H1 (cell line): ENCODE results near the gene GNG7. TPM values are rescaled to one million over a fixed set of nuclear protein-coding genes. Genes with fewer than 3 reads are reported as not detected.
A peak's percentile ranks its signal among the peaks of the same experiment; 100 is the strongest.

Experiments used
- CTCF ChIA-PET: fragments of 300-600 bp; sonication (Branson Sonifier 250); formaldehyde crosslinking; loops from one replicate; lab custom pipeline; 2021; ENCODE audit not compliant: partially characterized antibody; lab: Charles Lee
- POLR2A ChIA-PET: fragments of 300-600 bp; sonication (Branson Sonifier 250); formaldehyde crosslinking; loops from one replicate; lab custom pipeline; 2021; ENCODE audit warnings: inconsistent platforms; ENCODE audit not compliant: partially characterized antibody; lab: Charles Lee
- DNase-seq, 2 experiments: peaks; one replicate each; pipeline versions ENCODE4 v3.0.0 to v3.0.0-alpha.2; 2010 to 2022; ENCODE audit warnings: low spot score in 2 of 2, low read depth in 1 of 2, mixed read lengths in 1 of 2
- FAIRE-seq: peaks from 2 replicates; lab custom pipeline; 2011; peaks lifted over from hg19 to GRCh38; lab: Jason Lieb, UNC
- H2AFZ ChIP-seq: 2 replicates; pipeline ENCODE4 v1.8.1; 2012; ENCODE audit warnings: low read length, inconsistent platforms
- H2AK5ac ChIP-seq: 2 replicates; pipeline ENCODE4 v1.6.1; 2013; ENCODE audit warnings: low read depth, low read length
- H2BK120ac ChIP-seq: replicated peaks from 2 replicates; pipeline ENCODE3; 2013; ENCODE audit warnings: low read depth, low read length, inconsistent platforms
- H2BK12ac ChIP-seq: 2 replicates; pipeline ENCODE4 v1.6.1; 2013; ENCODE audit warnings: low read depth, low read length
- H2BK15ac ChIP-seq: 2 replicates; pipeline ENCODE4 v1.6.1; 2013; ENCODE audit warnings: low read length
- H2BK20ac ChIP-seq: 2 replicates; pipeline ENCODE4 v1.6.1; 2013; ENCODE audit warnings: low read length
- H2BK5ac ChIP-seq: 2 replicates; pipeline ENCODE4 v1.6.1; 2013; ENCODE audit warnings: low read depth, low read length
- H3K14ac ChIP-seq: 2 replicates; pipeline ENCODE4 v1.6.1; 2013; ENCODE audit warnings: inconsistent platforms; ENCODE audit not compliant: insufficient read length
- H3K18ac ChIP-seq: 2 replicates; pipeline ENCODE4 v1.6.1; 2013; ENCODE audit warnings: low read length; ENCODE audit errors: extremely low read depth
- H3K23ac ChIP-seq: 2 replicates; pipeline ENCODE4 v1.6.1; 2013; ENCODE audit warnings: inconsistent platforms; ENCODE audit not compliant: insufficient read length
- H3K23me2 ChIP-seq: 2 replicates; pipeline ENCODE4 v1.6.1; 2013; ENCODE audit warnings: low read depth, low read length
- H3K27ac ChIP-seq: 2 replicates; pipeline ENCODE4 v1.6.1; 2011; ENCODE audit warnings: low read depth, low read length, inconsistent platforms
- H3K27me3 ChIP-seq, 4 experiments: replicated peaks in 1 of 4; 1 replicate in 1 of 4; 2 replicates in 3 of 4; pipeline versions ENCODE4 v1.6.1 to v1.8.1; 2011 to 2013; ENCODE audit warnings: low read length in 3 of 4, mild to moderate bottlenecking in 3 of 4, inconsistent platforms in 2 of 4, mixed read lengths in 2 of 4, moderate library complexity in 1 of 4; ENCODE audit not compliant: control insufficient read depth in 3 of 4, insufficient read depth in 3 of 4; ENCODE audit errors: extremely low read depth in 1 of 4
- H3K36me3 ChIP-seq, 4 experiments: 2 replicates each; pipeline versions ENCODE4 v1.6.1 to v1.8.1; 2011 to 2013; ENCODE audit warnings: mild to moderate bottlenecking in 4 of 4, low read length in 3 of 4, moderate library complexity in 2 of 4, control low read depth in 1 of 4, inconsistent platforms in 1 of 4; ENCODE audit not compliant: insufficient read depth in 4 of 4, control insufficient read depth in 2 of 4
- H3K4ac ChIP-seq: replicated peaks from 2 replicates; pipeline ENCODE3; 2013; ENCODE audit warnings: low read length, low read depth, mixed read lengths, inconsistent platforms; ENCODE audit not compliant: insufficient read length
- H3K4me1 ChIP-seq, 4 experiments: replicated peaks in 1 of 4; 1 replicate in 1 of 4; 2 replicates in 3 of 4; pipeline versions ENCODE4 v1.6.1 to v1.8.1; 2011 to 2013; ENCODE audit warnings: low read length in 3 of 4, inconsistent platforms in 2 of 4, mixed read lengths in 1 of 4; ENCODE audit not compliant: insufficient read depth in 4 of 4, control insufficient read depth in 3 of 4
- H3K4me2 ChIP-seq, 2 experiments: 2 replicates each; pipeline versions ENCODE4 v1.6.1 to v1.8.1; 2011 to 2013; ENCODE audit warnings: low read depth in 2 of 2, low read length in 2 of 2, control low read depth in 1 of 2, inconsistent platforms in 1 of 2, mild to moderate bottlenecking in 1 of 2; ENCODE audit not compliant: insufficient read depth in 1 of 2
- H3K4me3 ChIP-seq, 4 experiments: fragments of 200-600, 300-600 bp in 1 of 4; sonication (generic), shearing (Covaris generic), sonication (Bioruptor Twin) in 1 of 4; 2 replicates each; pipeline versions ENCODE4 v1.5.1 to v1.8.1; 2011 to 2016; ENCODE audit warnings: low read length in 4 of 4, low read depth in 3 of 4, control low read depth in 2 of 4, inconsistent platforms in 2 of 4, mild to moderate bottlenecking in 2 of 4, mixed read lengths in 1 of 4, moderate library complexity in 1 of 4; ENCODE audit not compliant: insufficient read depth in 2 of 4; ENCODE audit errors: extremely low read depth in 1 of 4
- H3K56ac ChIP-seq: replicated peaks from 2 replicates; pipeline ENCODE3; 2013; ENCODE audit warnings: low read depth, mild to moderate bottlenecking, mixed read lengths, low read length, inconsistent platforms; ENCODE audit not compliant: insufficient read length
- H3K79me1 ChIP-seq: 2 replicates; pipeline ENCODE4 v1.6.1; 2013; ENCODE audit warnings: low read depth, low read length, control low read depth
- H3K79me2 ChIP-seq, 2 experiments: 2 replicates each; pipeline versions ENCODE4 v1.6.1 to v1.8.1; 2012 to 2013; ENCODE audit warnings: low read length in 2 of 2, mild to moderate bottlenecking in 2 of 2, inconsistent platforms in 1 of 2; ENCODE audit not compliant: insufficient read depth in 2 of 2, control insufficient read depth in 1 of 2
- H3K9ac ChIP-seq, 4 experiments: replicated peaks in 1 of 4; 1 replicate in 1 of 4; 2 replicates in 3 of 4; pipeline versions ENCODE4 v1.6.1 to v1.8.1; 2011 to 2013; ENCODE audit warnings: low read depth in 3 of 4, low read length in 3 of 4, control low read depth in 2 of 4, mild to moderate bottlenecking in 2 of 4, moderate library complexity in 2 of 4, inconsistent platforms in 1 of 4; ENCODE audit errors: extremely low read depth in 1 of 4
- H3K9me3 ChIP-seq, 2 experiments: 2 replicates each; pipeline versions ENCODE4 v1.6.1 to v1.8.1; 2012 to 2013; ENCODE audit warnings: mild to moderate bottlenecking in 2 of 2, moderate library complexity in 2 of 2, control low read depth in 1 of 2, inconsistent platforms in 1 of 2, low read depth in 1 of 2, low read length in 1 of 2, mixed read lengths in 1 of 2; ENCODE audit not compliant: insufficient read depth in 2 of 2
- H4K20me1 ChIP-seq, 2 experiments: replicated peaks in 1 of 2; 2 replicates each; pipeline versions ENCODE3 to v1.8.1; 2011 to 2013; ENCODE audit warnings: inconsistent platforms in 2 of 2, low read length in 2 of 2, mild to moderate bottlenecking in 1 of 2; ENCODE audit not compliant: insufficient read depth in 2 of 2, control insufficient read depth in 1 of 2
- H4K5ac ChIP-seq: 2 replicates; pipeline ENCODE4 v1.6.1; 2013; ENCODE audit warnings: low read length, low read depth, mixed read lengths, inconsistent platforms; ENCODE audit not compliant: insufficient read length
- H4K8ac ChIP-seq: 2 replicates; pipeline ENCODE4 v1.8.0; 2013; ENCODE audit warnings: mild to moderate bottlenecking, moderate library complexity, low read length, inconsistent platforms; ENCODE audit not compliant: insufficient read depth; ENCODE audit errors: extremely low read depth
- H4K91ac ChIP-seq: replicated peaks from 2 replicates; pipeline ENCODE3; 2013; ENCODE audit warnings: low read length, mixed read lengths, inconsistent platforms; ENCODE audit not compliant: insufficient read length
- HDAC6 ChIP-seq: IDR thresholded peaks from one replicate; pipeline ENCODE4 v1.7.1; 2012; ENCODE audit warnings: low read depth, mild to moderate bottlenecking, inconsistent platforms, low read length, moderate library complexity
- NANOG ChIP-seq: IDR thresholded peaks from 2 replicates; pipeline ENCODE4 v1.6.1; 2011; ENCODE audit warnings: low read length, low read depth, mild to moderate bottlenecking, inconsistent platforms; ENCODE audit not compliant: insufficient read depth, poor library complexity, severe bottlenecking
- PHF8 ChIP-seq: fragments of 200-600 bp; sonication (generic); conservative IDR thresholded peaks from 2 replicates; pipeline ENCODE4 v1.7.1; 2012; ENCODE audit warnings: low read depth, mild to moderate bottlenecking, inconsistent platforms, low read length, moderate library complexity
- SIN3A ChIP-seq, 2 experiments: IDR thresholded peaks in 1 of 2; conservative IDR thresholded peaks in 1 of 2; 2 replicates each; pipeline ENCODE4 v1.6.1; 2011 to 2012; ENCODE audit warnings: low read length in 2 of 2, improper control_type of control experiment in 1 of 2, low read depth in 1 of 2, mild to moderate bottlenecking in 1 of 2
- WGBS, 2 experiments: shearing (Covaris generic) in 1 of 2; methylation state at CpG; one replicate each; pipeline versions ENCODE4 v1.1.6 to v1.1.7; 2013 to 2015; ENCODE audit warnings: low lambda C conversion rate in 2 of 2, mixed read lengths in 2 of 2, inconsistent platforms in 1 of 2, low coverage in 1 of 2, missing lambda C conversion rate in 1 of 2; ENCODE audit not compliant: insufficient replicate concordance in 2 of 2, insufficient coverage in 1 of 2, insufficient read length in 1 of 2; ENCODE audit errors: extremely low coverage in 1 of 2, missing lambda C conversion rate in 1 of 2; 5-methylcytosine and 5-hydroxymethylcytosine counted together
- polyA plus RNA-seq, 7 experiments: library from polyadenylated mRNA; depleted of rRNA in 3 of 7; stranded (reverse) in 5 of 7; unstranded in 2 of 7; fragments of >200 nt in 5 of 7; fragments of 200-250 nt in 2 of 7; gene quantifications; 1 replicate in 5 of 7; 2 replicates in 1 of 7; 4 replicates in 1 of 7; pipeline versions ENCODE4 v1.2.1 to v1.2.3, GENCODE V29; 2011 to 2013; ENCODE audit warnings: missing spikeins in 2 of 7, mixed read lengths in 2 of 7
- total RNA-seq: library from RNA; stranded (reverse); fragmentation: NEBNext Ultra II Directional; extraction: Animal tissue kit (Norgen Biotek cat#: 25700); gene quantifications from 2 replicates; pipeline ENCODE4 v1.2.1, GENCODE V29; 2021
- TF ChIP-seq, protein P1 (sequence below): IDR thresholded peaks from 2 replicates; pipeline ENCODE4 v1.6.1; 2012; ENCODE audit warnings: inconsistent platforms

Gene GNG7
- total and polyA plus RNA-seq, 2 of the 8 experiments (the other 6 are each of a cell fraction or from before 2014, with no cell fraction given), result 2.8 to 7.8 TPM

DNA sequence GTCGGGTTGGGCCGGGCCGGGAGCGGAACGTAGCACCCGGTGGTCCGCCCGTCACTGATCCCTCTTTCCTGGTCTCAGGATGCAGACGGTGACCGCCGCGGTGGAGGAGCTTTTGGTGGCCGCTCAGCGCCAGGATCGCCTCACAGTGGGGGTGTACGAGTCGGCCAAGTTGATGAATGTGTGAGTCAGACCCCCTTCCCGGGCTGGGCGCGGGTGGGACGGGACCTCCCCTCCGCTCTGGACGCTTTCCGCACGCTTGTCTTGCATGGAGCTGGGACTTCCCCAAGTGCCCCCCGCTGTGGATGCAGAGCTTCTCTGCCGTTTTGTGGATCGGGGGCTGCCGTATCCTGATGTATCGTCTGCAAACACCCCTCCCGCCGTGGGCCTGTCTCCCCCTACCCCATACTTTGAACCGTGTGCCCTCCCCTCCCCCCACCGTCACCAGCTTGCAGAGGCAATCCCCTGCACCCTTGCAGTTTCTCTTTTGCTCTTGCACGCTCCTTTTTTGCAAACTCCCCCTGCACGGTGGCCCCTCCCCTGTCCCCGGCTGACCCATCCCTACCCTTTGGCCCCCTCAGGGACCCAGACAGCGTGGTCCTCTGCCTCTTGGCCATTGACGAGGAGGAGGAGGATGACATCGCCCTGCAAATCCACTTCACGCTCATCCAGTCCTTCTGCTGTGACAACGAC is 225.9 kb downstream of the GNG7 start:
- Histone ChIP-seq H3K4me3 (peak overlapping the region; percentile 56 to 81 (median 76)), H2AFZ (no peak overlapping the region), H3K4ac (no peak overlapping the region), H4K8ac (peak overlapping the region; percentile 77; the same call in 1 of the 2 replicates), H3K79me1 (peaks cover 4% of the 10 kb centered on the region; the same call in 1 of the 2 replicates), H3K36me3 (peaks cover 0 to 5% (median 0%) of the 10 kb centered on the region in 4 experiments; a peak in 1 of 8 replicates), H3K79me2 (peaks cover 0 to 7% of the 10 kb centered on the region in 2 experiments; a peak in 1 of 4 replicates), H2BK20ac (no peak overlapping the region), H3K4me2 (peak overlapping the region; percentile 87 to 94), H2BK15ac (no peak overlapping the region), H3K4me1 (peaks cover 0 to 14% (median 13%) of the 10 kb centered on the region in 4 experiments; a peak in 6 of 7 replicates), H3K56ac (no peak overlapping the region), H2BK12ac (no peak overlapping the region), H3K9ac (peak overlapping the region in 1 of 4 experiments; percentile 84; a peak in 4 of 7 replicates), H3K23ac (no peak overlapping the region), H3K14ac (no peak overlapping the region), H4K91ac (no peak overlapping the region), H3K23me2 (peaks cover 22% of the 10 kb centered on the region; the same call in 1 of the 2 replicates), H3K9me3 (peaks cover 0 to under 1% of the 10 kb centered on the region in 2 experiments; a peak in 1 of 4 replicates), H3K27ac (no peak overlapping the region), H2BK120ac (no peak overlapping the region), H3K27me3 (peaks cover 10 to 40% (median 34%) of the 10 kb centered on the region in 4 experiments), H3K18ac (peak overlapping the region; percentile 78; the same call in 1 of the 2 replicates), H2AK5ac (no peak overlapping the region), H4K5ac (no peak overlapping the region), H2BK5ac (no peak overlapping the region; the same call in 1 of the 2 replicates), H4K20me1 (peaks cover 12% of the 10 kb centered on the region in 2 experiments)
- peak in 1 of 2 experiments; percentile 74 for DNase-seq
- ChIA-PET CTCF (interaction anchor here (0.6 to 8.0 kb wide), 19 partner anchors 13 to 318 kb away, joined by 3 to 96 read pairs (median 4); no protein-coding TSS in a partner anchor), POLR2A (interaction anchor here (0.8 to 9.2 kb wide), 72 partner anchors 7 to 612 kb away, joined by 3 to 216 read pairs (median 6); partner anchors contain the start of genes LMNB2, SGTA, SLC39A3 and TIMM13)
- FAIRE-seq, result no peak
- 4% methylated on average over 32 of the region's 42 CpGs; no CpG with 5 or more reads in 1 of the 2 experiments for WGBS, 2 experiments
- peak in 1 of 2 experiments; percentile 36; a peak in 1 of 4 replicates for TF ChIP-seq SIN3A (conservative IDR thresholded peaks at IDR 0.05 in 1 of 2, IDR thresholded peaks at IDR 0.05 in 1 of 2; ENCODE audit: low read depth in 1 of 2, low read length in 2 of 2)
- no peak for TF ChIP-seq HDAC6
- no peak for TF ChIP-seq NANOG
- TF ChIP-seq, protein P1, sequence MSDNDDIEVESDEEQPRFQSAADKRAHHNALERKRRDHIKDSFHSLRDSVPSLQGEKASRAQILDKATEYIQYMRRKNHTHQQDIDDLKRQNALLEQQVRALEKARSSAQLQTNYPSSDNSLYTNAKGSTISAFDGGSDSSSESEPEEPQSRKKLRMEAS, result no peak
- 0 out of 2 replicates have a peak, but pooled peaks have one; percentile 13 for TF ChIP-seq PHF8
